ENCODE results near the gene GRWD1. TPM values are rescaled to one million over a fixed set of nuclear protein-coding genes. Genes with fewer than 3 reads are reported as not detected.

The GRWD1 gene
- total and polyA plus RNA-seq, 7 donors: 24.2 to 53.7 (median 42.0) TPM

DNA sequence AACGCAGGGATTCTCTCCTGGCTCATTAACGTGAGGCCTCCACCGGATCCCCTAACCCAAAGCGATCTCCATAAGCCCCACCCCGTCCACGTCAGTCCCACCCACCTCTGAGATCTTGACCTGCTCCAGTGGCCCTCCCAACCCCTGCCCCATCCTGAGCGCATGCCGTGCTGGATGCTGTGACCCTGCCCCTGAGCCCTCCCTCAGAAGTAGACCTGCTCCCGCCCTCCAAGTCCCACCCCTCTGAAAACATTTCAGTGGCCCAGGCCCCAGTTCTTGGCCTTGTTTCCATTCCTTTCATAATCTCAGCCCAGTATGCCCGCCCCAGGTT lies 46.0 kb downstream of the GRWD1 start:
- intact Hi-C loops (cut with DNase I): no loop called here
- no peak overlapping the region for H3K27ac ChIP-seq
- no peak for ATAC-seq
- H3K9me3 ChIP-seq: no peaks in the 10 kb centered on the region
- TF ChIP-seq CTCF (IDR thresholded peaks at IDR 0.05): no peak
- peaks cover 0 to 43% (median 14%) of the 10 kb centered on the region in 3 donors for H3K27me3 ChIP-seq (ENCODE audit: insufficient read depth in 3 of 3, low read length in 2 of 3)
- no peak overlapping the region for H3K4me3 ChIP-seq
- 37 to 47% (median 40%) methylated on average over 10 of the region's 10 CpGs for WGBS, 3 donors
- peaks cover 8% of the 10 kb centered on the region for H3K4me1 ChIP-seq
- DNase-seq: peak in 1 of 2 donors; percentile 49
- H3K36me3 ChIP-seq (ENCODE audit: insufficient read depth in 1 of 2, low read depth in 1 of 2): no peaks in the 10 kb centered on the region

DNA sequence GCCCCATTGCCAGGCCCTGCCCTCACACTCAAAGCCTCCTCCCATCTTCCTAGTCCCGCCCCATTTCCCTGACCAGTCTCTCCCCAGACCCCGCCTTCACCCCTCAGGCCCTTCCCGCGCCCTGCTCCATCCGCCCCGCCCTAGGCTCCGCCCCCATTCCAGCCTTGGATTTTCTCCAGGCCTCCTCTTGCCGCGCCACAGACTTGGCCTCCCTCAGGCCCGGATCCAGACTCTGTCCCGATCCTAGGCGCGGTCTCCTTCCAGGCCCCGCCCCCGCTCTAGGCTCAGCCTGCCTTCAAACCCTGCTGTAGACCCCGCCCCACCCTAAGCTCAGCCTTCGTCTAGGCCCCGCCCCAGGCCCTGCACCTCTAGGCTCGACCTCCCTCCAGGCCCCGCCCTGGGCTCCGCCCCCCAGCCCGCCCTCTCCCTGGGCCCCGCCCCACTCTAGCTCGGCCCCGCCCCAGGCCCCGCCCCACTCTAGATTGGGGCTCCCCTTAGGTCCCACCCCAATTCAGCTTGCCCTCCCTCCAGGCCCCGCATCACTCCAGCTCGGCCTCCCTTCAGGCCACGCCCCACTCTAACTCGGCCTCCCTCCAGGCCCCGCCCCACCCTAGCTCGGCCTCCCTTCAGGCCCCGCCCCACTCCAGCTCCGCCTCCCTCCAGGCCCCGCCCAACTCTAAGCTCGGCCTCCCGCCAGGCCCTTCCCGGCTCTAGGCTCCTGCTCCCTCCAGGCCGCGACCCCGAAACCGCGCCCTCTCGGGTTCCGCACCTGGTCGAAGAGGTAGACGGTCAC lies 47.3 kb downstream of the GRWD1 start:
- Histone ChIP-seq H3K4me3 (peak overlapping the region; percentile 65), H3K36me3 (ENCODE audit: insufficient read depth in 1 of 2, low read depth in 1 of 2) (no peaks in the 10 kb centered on the region), H3K9me3 (no peaks in the 10 kb centered on the region), H3K27ac (peak overlapping the region; percentile 53), H3K4me1 (peaks cover 8% of the 10 kb centered on the region), H3K27me3 (ENCODE audit: insufficient read depth in 3 of 3, low read length in 2 of 3) (peaks cover 0 to 51% (median 15%) of the 10 kb centered on the region in 3 donors)
- TF ChIP-seq CTCF (IDR thresholded peaks at IDR 0.05): no peak
- DNase-seq: peak; percentile 91 to 94
- intact Hi-C loops (cut with DNase I): no loop called here
- peak; percentile 77 to 83 (median 81) for ATAC-seq
- 2 to 5% (median 3%) methylated on average over 38 to 47 of the region's 47 CpGs for WGBS, 3 donors

GRCh38 chr19:48493718-48494401 lies 48.1 kb downstream of the GRWD1 start:
- Histone ChIP-seq H3K27ac (no peak overlapping the region), H3K4me3 (peak overlapping the region; percentile 65), H3K4me1 (peaks cover 8% of the 10 kb centered on the region), H3K9me3 (no peaks in the 10 kb centered on the region), H3K36me3 (ENCODE audit: insufficient read depth in 1 of 2, low read depth in 1 of 2) (no peaks in the 10 kb centered on the region), H3K27me3 (ENCODE audit: insufficient read depth in 3 of 3, low read length in 2 of 3) (peaks cover 0 to 58% (median 17%) of the 10 kb centered on the region in 3 donors)
- intact Hi-C loops (cut with DNase I): no loop called here
- DNase-seq: no peak
- WGBS, 3 donors: 5 to 10% (median 5%) methylated on average over 42 to 69 of the region's 70 CpGs
- TF ChIP-seq CTCF (IDR thresholded peaks at IDR 0.05): no peak
- peak in 3 of 4 donors; percentile 3 to 14 (median 8) for ATAC-seq

DNA sequence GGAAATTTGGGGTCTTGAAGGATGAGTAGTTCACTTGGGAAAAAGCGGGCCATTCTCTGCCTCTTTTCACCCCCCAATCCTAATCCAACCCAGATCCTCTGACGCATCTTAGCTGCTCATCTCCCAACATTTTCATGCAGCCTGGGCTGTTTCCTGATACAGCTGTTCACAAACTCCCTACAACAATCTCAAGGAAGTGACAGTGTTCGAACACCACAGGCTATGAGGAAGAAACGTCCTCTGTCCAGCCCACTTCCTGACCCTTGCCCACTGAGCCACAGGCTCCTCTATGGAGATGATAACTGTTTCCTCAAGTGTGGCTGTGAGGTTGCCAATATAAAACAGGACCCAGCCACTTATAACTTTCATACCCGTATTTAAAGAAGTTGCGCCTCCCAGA lies 49.6 kb downstream of the GRWD1 start:
- Histone ChIP-seq H3K9me3 (no peaks in the 10 kb centered on the region), H3K4me3 (no peak overlapping the region), H3K4me1 (peaks cover 3% of the 10 kb centered on the region), H3K27me3 (ENCODE audit: insufficient read depth in 3 of 3, low read length in 2 of 3) (peaks cover 0 to 66% (median 23%) of the 10 kb centered on the region in 3 donors), H3K27ac (no peak overlapping the region), H3K36me3 (ENCODE audit: insufficient read depth in 1 of 2, low read depth in 1 of 2) (no peaks in the 10 kb centered on the region)
- no peak for DNase-seq
- no peak for ATAC-seq
- no peak for TF ChIP-seq CTCF (IDR thresholded peaks at IDR 0.05)
- intact Hi-C loops (cut with DNase I): no loop called here
- WGBS, 3 donors: 73 to 77% (median 74%) methylated on average over 6 of the region's 6 CpGs
